ENCODE data around the gene TNIK.

GRCh38 chr3:171451915-171452314 lies 8.3 kb downstream of the TNIK start:
- TF ChIP-seq POLR2A (IDR thresholded peaks at IDR 0.05; ENCODE audit: low read depth, low read length) = no peak
- TF ChIP-seq POLR2AphosphoS5 (IDR thresholded peaks at IDR 0.05; ENCODE audit: low read depth, low read length) = no peak
- TF ChIP-seq TAF1 (IDR thresholded peaks at IDR 0.05; ENCODE audit: low read depth, low read length) = no peak
- no peak for TF ChIP-seq SPI1 (IDR thresholded peaks at IDR 0.05; ENCODE audit: low read depth, low read length)
- no peak for TF ChIP-seq PAX5 (IDR thresholded peaks at IDR 0.05; ENCODE audit: insufficient read depth, low read length, severe bottlenecking)

All from GM12891 (cell line).